GM18505 (cell line): ENCODE data around the gene SIX5.

Experiments used
- ATAC-seq: cut with Tn5 transposase; IDR thresholded peaks from one replicate; pipeline ENCODE4 v1.9.1; 2021; ENCODE audit not compliant: unreplicated experiment
- POLR2A ChIP-seq: IDR thresholded peaks from 4 replicates; pipeline ENCODE4 v1.6.1; 2011; ENCODE audit warnings: borderline replicate concordance; ENCODE audit not compliant: insufficient read depth, insufficient read length; ENCODE audit errors: extremely low read depth

The SIX5 gene

GRCh38 chr19:45768984-45769782 is at the start of gene SIX5:
Gene SIX5 (minus strand): TSS chr19:45769252. CDS start chr19:45768844, 408 bp downstream.
- peak; percentile 58 for ATAC-seq
- peak; percentile 58 for TF ChIP-seq POLR2A

- ATAC-seq: no peak
Measured at GRCh38 chr19:45817725-45818301, 48.8 kb upstream of the SIX5 start.

GRCh38 chr19:45817010-45817724 is 48.1 kb upstream of the SIX5 start:
- no peak for TF ChIP-seq POLR2A
- peak; percentile 58 for ATAC-seq

More at GRCh38 chr19:45817725-45818301, 48.8 kb upstream of the SIX5 start:
- no peak for TF ChIP-seq POLR2A

GRCh38 chr19:45816236-45817009 is 47.4 kb upstream of the SIX5 start:
- no peak for TF ChIP-seq POLR2A
- no peak for ATAC-seq

- no peak for ATAC-seq
- TF ChIP-seq POLR2A: no peak
Measured at GRCh38 chr19:45815481-45816216, 46.6 kb upstream of the SIX5 start.

- ATAC-seq: no peak
- TF ChIP-seq POLR2A: no peak
Measured at GRCh38 chr19:45814851-45815480, 45.9 kb upstream of the SIX5 start, which contains the start of gene RSPH6A. Gene RSPH6A (minus strand): TSS chr19:45815308. CDS start chr19:45815176, 132 bp downstream.

- ATAC-seq: no peak
- no peak for TF ChIP-seq POLR2A
Measured at GRCh38 chr19:45814166-45814780, 45.2 kb upstream of the SIX5 start.

GRCh38 chr19:45812297-45812696 is 43.2 kb upstream of the SIX5 start:
- TF ChIP-seq POLR2A: no peak
- no peak for ATAC-seq

GRCh38 chr19:45809643-45810159 is 40.6 kb upstream of the SIX5 start:
- no peak for TF ChIP-seq POLR2A
- ATAC-seq: no peak

- TF ChIP-seq POLR2A: no peak
- ATAC-seq: no peak
Measured at GRCh38 chr19:45805719-45806118, 36.7 kb upstream of the SIX5 start.

GRCh38 chr19:45804959-45805230 is 35.8 kb upstream of the SIX5 start:
- ATAC-seq: no peak
- TF ChIP-seq POLR2A: no peak

- ATAC-seq: no peak
Measured at GRCh38 chr19:45804140-45804958, 35.3 kb upstream of the SIX5 start.

More at GRCh38 chr19:45804140-45804958, 35.3 kb upstream of the SIX5 start:
- TF ChIP-seq POLR2A: no peak
